B cell (primary cell): ENCODE results near the gene CDKAL1. TPM values are rescaled to one million over a fixed set of nuclear protein-coding genes. Genes with fewer than 3 reads are reported as not detected.

ENCODE experiments used
- ATAC-seq: fragments of 200-7000 bp; cut with Tn5 transposase; one replicate; pipeline ENCODE4 v1.10.0; 2021; ENCODE audit warnings: low read depth, mild to moderate bottlenecking, moderate number of reproducible peaks, moderate library complexity
- CTCF ChIA-PET: fragments of 350-600 bp; sonication (Branson Sonifier 250); formaldehyde crosslinking; loops from one replicate; lab custom pipeline; 2021; ENCODE audit warnings: antibody characterized with exemption, inconsistent platforms; lab: Charles Lee
- POLR2A ChIA-PET: fragments of 350-600 bp; sonication (Branson Sonifier 250); formaldehyde crosslinking; loops from one replicate; lab custom pipeline; 2021; ENCODE audit warnings: antibody characterized with exemption; lab: Charles Lee
- DNase-seq: peaks from one replicate; pipeline ENCODE4 v3.0.0; 2013
- H2AFZ ChIP-seq: 2 replicates; pipeline ENCODE4 v1.6.1; 2012; ENCODE audit warnings: mild to moderate bottlenecking, low read depth, low read length; ENCODE audit not compliant: insufficient read depth, poor library complexity, severe bottlenecking
- H3K27ac ChIP-seq, 2 donors: 1 replicate in 1 of 2; 2 replicates in 1 of 2; pipeline ENCODE4 v1.5.1; 2012 to 2013; ENCODE audit warnings: low read length in 2 of 2, mild to moderate bottlenecking in 2 of 2, moderate library complexity in 1 of 2
- H3K27me3 ChIP-seq, 4 experiments: fragments of 200-600 bp in 1 of 4; sonication (generic) in 1 of 4; replicated peaks in 1 of 4; 1 replicate in 2 of 4; 2 replicates in 2 of 4; pipeline versions ENCODE4 v1.6.1 to v1.7.0; 2013 to 2016; ENCODE audit warnings: low read length in 3 of 4, mild to moderate bottlenecking in 2 of 4, mixed read lengths in 1 of 4, moderate library complexity in 1 of 4; ENCODE audit not compliant: insufficient read depth in 4 of 4, control insufficient read depth in 3 of 4; ENCODE audit errors: control extremely low read depth in 1 of 4
- H3K36me3 ChIP-seq, 2 experiments: replicated peaks in 1 of 2; 1 replicate in 1 of 2; 2 replicates in 1 of 2; pipeline versions ENCODE4 v1.6.1 to v1.7.1; 2013; ENCODE audit warnings: low read length in 1 of 2; ENCODE audit not compliant: insufficient read depth in 2 of 2, control insufficient read depth in 1 of 2; ENCODE audit errors: control extremely low read depth in 1 of 2, extremely low read depth in 1 of 2
- H3K4me1 ChIP-seq, 2 donors: fragments of 200-600 bp in 1 of 2; sonication (generic) in 1 of 2; 1 replicate in 1 of 2; 2 replicates in 1 of 2; pipeline versions ENCODE4 v1.5.1 to v1.6.1; 2013 to 2017; ENCODE audit warnings: low read length in 2 of 2; ENCODE audit not compliant: control insufficient read depth in 2 of 2, insufficient read depth in 2 of 2
- H3K4me2 ChIP-seq: replicated peaks from 2 replicates; pipeline ENCODE3; 2012; ENCODE audit warnings: mild to moderate bottlenecking, low read depth, low read length; ENCODE audit not compliant: poor library complexity, severe bottlenecking
- H3K4me3 ChIP-seq, 5 experiments: fragments of 200-600 bp in 1 of 5; sonication (generic) in 1 of 5; 1 replicate in 3 of 5; 2 replicates in 2 of 5; pipeline versions ENCODE4 v1.5.1 to v1.7.0; 2011 to 2016; ENCODE audit warnings: low read length in 4 of 5, mild to moderate bottlenecking in 4 of 5, low read depth in 2 of 5, control low read depth in 1 of 5, moderate library complexity in 1 of 5; ENCODE audit not compliant: insufficient read depth in 1 of 5; ENCODE audit errors: control extremely low read depth in 1 of 5, extremely low read depth in 1 of 5
- H3K79me2 ChIP-seq: fragments of 200-600 bp; sonication (generic); one replicate; pipeline ENCODE4 v1.6.0; 2016; ENCODE audit warnings: low read length; ENCODE audit not compliant: control insufficient read depth, insufficient read depth
- H3K9ac ChIP-seq: fragments of 200-600 bp; sonication (generic); 2 replicates; pipeline ENCODE4 v1.6.1; 2017; ENCODE audit warnings: mild to moderate bottlenecking, low read length, moderate library complexity
- H3K9me3 ChIP-seq, 3 donors: one replicate each; pipeline versions ENCODE4 v1.6.1 to v1.7.1; 2013; ENCODE audit warnings: low read length in 2 of 3; ENCODE audit not compliant: control insufficient read depth in 2 of 3, insufficient read depth in 1 of 3; ENCODE audit errors: control extremely low read depth in 1 of 3
- H4K20me1 ChIP-seq: 2 replicates; pipeline ENCODE4 v1.6.0; 2012; ENCODE audit warnings: mild to moderate bottlenecking, low read length; ENCODE audit not compliant: insufficient read depth, control insufficient read depth, poor library complexity, severe bottlenecking
- H3K27ac Mint-ChIP-seq: one replicate; pipeline ENCODE4 v1.8.0; 2021; ENCODE audit warnings: mixed read lengths
- H3K27me3 Mint-ChIP-seq: one replicate; pipeline ENCODE4 v1.8.0; 2021; ENCODE audit warnings: mixed read lengths
- H3K4me1 Mint-ChIP-seq: one replicate; pipeline ENCODE4 v1.8.0; 2021; ENCODE audit warnings: mixed read lengths
- H3K4me3 Mint-ChIP-seq: one replicate; pipeline ENCODE4 v1.8.0; 2021; ENCODE audit warnings: mixed read lengths
- H3K9me3 Mint-ChIP-seq: one replicate; pipeline ENCODE4 v1.8.0; 2022; ENCODE audit warnings: mixed read lengths; ENCODE audit not compliant: insufficient read depth
- CTCF ChIP-seq: fragments of 200-600 bp; IDR thresholded peaks from one replicate; pipeline ENCODE4 v1.8.0; 2022; ENCODE audit warnings: antibody characterized with exemption, mild to moderate bottlenecking
- EZH2 ChIP-seq: IDR thresholded peaks from 2 replicates; pipeline ENCODE4 v1.6.1; 2012; ENCODE audit warnings: borderline replicate concordance, low read depth, mild to moderate bottlenecking, moderate library complexity, low read length; ENCODE audit not compliant: insufficient read depth, poor library complexity, severe bottlenecking
- WGBS: methylation state at CpG from one replicate; pipeline ENCODE4 v1.1.5; 2013; ENCODE audit warnings: missing lambda C conversion rate; ENCODE audit not compliant: insufficient coverage; 5-methylcytosine and 5-hydroxymethylcytosine counted together
- intact Hi-C: fragments of 100-400 bp; cut with micrococcal nuclease; formaldehyde crosslinking; loops from one replicate; pipeline ENCODE4 v1.10.0; 2022
- polyA plus RNA-seq: library from polyadenylated mRNA; depleted of rRNA; stranded (reverse); fragments of >200 nt; gene quantifications from 2 replicates; pipeline ENCODE4 v1.2.3, GENCODE V29; 2012
- total RNA-seq, 2 donors: library from RNA; stranded (reverse); fragments of 120-200 nt in 1 of 2; gene quantifications; 1 replicate in 1 of 2; 2 replicates in 1 of 2; pipeline versions ENCODE4 v1.2.3 to v1.2.4, GENCODE V29; 2013 to 2022

Gene CDKAL1
- total and polyA plus RNA-seq, 2 donors (not counting 1 experiment from before 2014, with no cell fraction given): 6.1 to 33.3 TPM

GRCh38 chr6:21102201-21102600 lies 567.9 kb downstream of the CDKAL1 start:
- Histone ChIP-seq H3K36me3 (no peaks in the 10 kb centered on the region), H3K4me1 (peaks cover 46 to 48% of the 10 kb centered on the region in 2 donors), H3K27me3 (no peaks in the 10 kb centered on the region), H3K9ac (no peak overlapping the region), H3K9me3 (no peaks in the 10 kb centered on the region), H3K79me2 (no peaks in the 10 kb centered on the region), H3K4me2 (no peak overlapping the region), H2AFZ (no peak overlapping the region), H4K20me1 (no peaks in the 10 kb centered on the region), H3K27ac (no peak overlapping the region), H3K4me3 (no peak overlapping the region)
- DNase-seq (no peak), ATAC-seq (no peak)
- Mint-ChIP-seq H3K4me3 (peak overlapping the region; percentile 2), H3K27me3 (no peaks in the 10 kb centered on the region), H3K27ac (no peak overlapping the region), H3K9me3 (no peaks in the 10 kb centered on the region), H3K4me1 (peaks cover 45% of the 10 kb centered on the region)
- ChIA-PET POLR2A (no interaction called here), CTCF (no interaction called here)
- TF ChIP-seq CTCF (no peak), EZH2 (no peak)
- WGBS: 78% methylated on average over 6 of the region's 7 CpGs
- intact Hi-C loops: no loop called here

- TF ChIP-seq CTCF (no peak), EZH2 (no peak)
- H3K4me3 Mint-ChIP-seq: peak overlapping the region; percentile 2
- no peaks in the 10 kb centered on the region for H3K9me3 Mint-ChIP-seq
- H3K4me1 Mint-ChIP-seq: peaks cover 45% of the 10 kb centered on the region
- Histone ChIP-seq H3K27ac (no peak overlapping the region), H3K36me3 (no peaks in the 10 kb centered on the region), H3K4me1 (peaks cover 46 to 48% of the 10 kb centered on the region in 2 donors), H3K79me2 (no peaks in the 10 kb centered on the region), H3K4me3 (no peak overlapping the region), H2AFZ (no peak overlapping the region), H3K27me3 (no peaks in the 10 kb centered on the region), H3K9me3 (no peaks in the 10 kb centered on the region), H3K9ac (no peak overlapping the region), H4K20me1 (no peaks in the 10 kb centered on the region), H3K4me2 (no peak overlapping the region)
- no peaks in the 10 kb centered on the region for H3K27me3 Mint-ChIP-seq
- ChIA-PET POLR2A (no interaction called here), CTCF (no interaction called here)
- intact Hi-C loops: no loop called here
- H3K27ac Mint-ChIP-seq: no peak overlapping the region
- DNase-seq: no peak
- ATAC-seq: no peak
- WGBS: 100% methylated on average over 5 of the region's 7 CpGs
These were observed 568.4 kb downstream of the CDKAL1 start for GRCh38 chr6:21102624-21103023.
